Activated naive CD4-positive, alpha-beta T cell treated with anti-CD3 and anti-CD28 coated beads, Interleukin-2, amount 50 U/mL, for 72 hours (primary cell): Measurements from ENCODE around the gene TSPAN9. TPM values are rescaled to one million over a fixed set of nuclear protein-coding genes. Genes with fewer than 3 reads are reported as not detected.

Experiments
- ATAC-seq, 2 donors: fragments of 150-1000 bp; cut with Tn5 transposase; 2 replicates each; pipeline ENCODE4 v1.10.0; 2021; ENCODE audit warnings: mild to moderate bottlenecking in 2 of 2, moderate library complexity in 2 of 2
- DNase-seq, 2 donors: peaks; one replicate each; pipeline ENCODE4 v3.0.0; 2021 to 2022; ENCODE audit warnings: low spot score in 2 of 2
- H3K27ac Mint-ChIP-seq, 2 donors: one replicate each; pipeline ENCODE4 v1.8.0; 2022; ENCODE audit warnings: mild to moderate bottlenecking in 2 of 2, mixed read lengths in 2 of 2
- H3K36me3 Mint-ChIP-seq, 2 donors: one replicate each; pipeline ENCODE4 v1.8.0; 2022; ENCODE audit warnings: mixed read lengths in 2 of 2
- H3K9me3 Mint-ChIP-seq, 2 donors: one replicate each; pipeline ENCODE4 v1.8.0; 2022; ENCODE audit warnings: mixed read lengths in 2 of 2
- total RNA-seq, 2 donors: library from RNA; stranded (reverse); gene quantifications; one replicate each; pipeline ENCODE4 v1.2.3, GENCODE V29; 2022

TSPAN9 gene
- total RNA-seq, 2 donors from 2014 or later = 0.50 to 0.97 TPM

- ATAC-seq (peak; percentile 87 to 91), DNase-seq (peak in 1 of 2 donors; percentile 54)
- H3K36me3 Mint-ChIP-seq = no peaks in the 10 kb centered on the region
- no peak overlapping the region for H3K27ac Mint-ChIP-seq
- no peaks in the 10 kb centered on the region for H3K9me3 Mint-ChIP-seq
These were observed 35.5 kb upstream of the TSPAN9 start for GRCh38 chr12:3041558-3042164.

- no peak for DNase-seq
- Mint-ChIP-seq H3K36me3 (no peaks in the 10 kb centered on the region), H3K27ac (no peak overlapping the region), H3K9me3 (no peaks in the 10 kb centered on the region)
- no peak for ATAC-seq
These were observed 34.8 kb upstream of the TSPAN9 start for GRCh38 chr12:3042394-3042793.

- ATAC-seq (no peak), DNase-seq (no peak)
- H3K36me3 Mint-ChIP-seq = no peaks in the 10 kb centered on the region
- H3K9me3 Mint-ChIP-seq = no peaks in the 10 kb centered on the region
- no peak overlapping the region for H3K27ac Mint-ChIP-seq
These were observed 34.4 kb upstream of the TSPAN9 start for GRCh38 chr12:3042826-3043225.

GRCh38 chr12:3043406-3043805 is 33.8 kb upstream of the TSPAN9 start:
- no peaks in the 10 kb centered on the region for H3K36me3 Mint-ChIP-seq
- DNase-seq = no peak
- H3K9me3 Mint-ChIP-seq = no peaks in the 10 kb centered on the region
- no peak overlapping the region for H3K27ac Mint-ChIP-seq
- ATAC-seq = no peak

GRCh38 chr12:3044141-3044630 is 33.0 kb upstream of the TSPAN9 start:
- no peaks in the 10 kb centered on the region for H3K36me3 Mint-ChIP-seq
- ATAC-seq = no peak
- DNase-seq = no peak
- no peak overlapping the region for H3K27ac Mint-ChIP-seq
- no peaks in the 10 kb centered on the region for H3K9me3 Mint-ChIP-seq

GRCh38 chr12:3045494-3045893 is 31.7 kb upstream of the TSPAN9 start:
- no peak for ATAC-seq
- no peak overlapping the region for H3K27ac Mint-ChIP-seq
- H3K9me3 Mint-ChIP-seq = no peaks in the 10 kb centered on the region
- no peak for DNase-seq
- no peaks in the 10 kb centered on the region for H3K36me3 Mint-ChIP-seq

- no peaks in the 10 kb centered on the region for H3K9me3 Mint-ChIP-seq
- no peaks in the 10 kb centered on the region for H3K36me3 Mint-ChIP-seq
- no peak for ATAC-seq
These were observed 31.2 kb upstream of the TSPAN9 start for GRCh38 chr12:3045989-3046388.

GRCh38 chr12:3046441-3047200 is 30.6 kb upstream of the TSPAN9 start:
- DNase-seq = no peak
- Mint-ChIP-seq H3K36me3 (no peaks in the 10 kb centered on the region), H3K9me3 (no peaks in the 10 kb centered on the region), H3K27ac (no peak overlapping the region)
- ATAC-seq = no peak

More at GRCh38 chr12:3045989-3046388, 31.2 kb upstream of the TSPAN9 start:
- DNase-seq = no peak
- H3K27ac Mint-ChIP-seq = no peak overlapping the region

GRCh38 chr12:3047961-3048360 is 29.2 kb upstream of the TSPAN9 start:
- no peak for DNase-seq
- Mint-ChIP-seq H3K36me3 (no peaks in the 10 kb centered on the region), H3K9me3 (no peaks in the 10 kb centered on the region), H3K27ac (peak overlapping the region in 1 of 2 donors; percentile 77)
- ATAC-seq = no peak

- no peak for ATAC-seq
- no peak for DNase-seq
- H3K36me3 Mint-ChIP-seq = no peaks in the 10 kb centered on the region
- no peak overlapping the region for H3K27ac Mint-ChIP-seq
- H3K9me3 Mint-ChIP-seq = no peaks in the 10 kb centered on the region
These were observed 28.6 kb upstream of the TSPAN9 start for GRCh38 chr12:3048540-3048939.

- ATAC-seq = no peak
- Mint-ChIP-seq H3K27ac (no peak overlapping the region), H3K9me3 (no peaks in the 10 kb centered on the region), H3K36me3 (no peaks in the 10 kb centered on the region)
- no peak for DNase-seq
These were observed 28.0 kb upstream of the TSPAN9 start for GRCh38 chr12:3049176-3049575.

- Mint-ChIP-seq H3K36me3 (no peaks in the 10 kb centered on the region), H3K27ac (no peak overlapping the region)
These were observed 27.4 kb upstream of the TSPAN9 start for GRCh38 chr12:3049611-3050249.

GRCh38 chr12:3054374-3054773 is 22.8 kb upstream of the TSPAN9 start:
- no peak for DNase-seq
- no peaks in the 10 kb centered on the region for H3K9me3 Mint-ChIP-seq
- no peak for ATAC-seq
- H3K36me3 Mint-ChIP-seq = no peaks in the 10 kb centered on the region
- H3K27ac Mint-ChIP-seq = no peak overlapping the region

More at GRCh38 chr12:3049611-3050249, 27.4 kb upstream of the TSPAN9 start:
- DNase-seq (no peak), ATAC-seq (no peak)
- H3K9me3 Mint-ChIP-seq = no peaks in the 10 kb centered on the region

GRCh38 chr12:3055026-3055703 is 22.0 kb upstream of the TSPAN9 start:
- no peaks in the 10 kb centered on the region for H3K36me3 Mint-ChIP-seq
- no peak for DNase-seq
- no peaks in the 10 kb centered on the region for H3K9me3 Mint-ChIP-seq
- H3K27ac Mint-ChIP-seq = no peak overlapping the region
- no peak for ATAC-seq

GRCh38 chr12:3055704-3056467 is 21.3 kb upstream of the TSPAN9 start:
- H3K9me3 Mint-ChIP-seq = no peaks in the 10 kb centered on the region
- DNase-seq = no peak
- no peaks in the 10 kb centered on the region for H3K36me3 Mint-ChIP-seq
- ATAC-seq = no peak
- no peak overlapping the region for H3K27ac Mint-ChIP-seq

- Mint-ChIP-seq H3K9me3 (peaks cover 0 to 7% of the 10 kb centered on the region in 2 donors), H3K27ac (no peak overlapping the region), H3K36me3 (no peaks in the 10 kb centered on the region)
- DNase-seq (no peak), ATAC-seq (no peak)
These were observed 16.1 kb upstream of the TSPAN9 start for GRCh38 chr12:3061059-3061458.
